GM19463 (cell line): Measurements from ENCODE around the gene USB1.
A peak's percentile ranks its signal among the peaks of the same experiment; 100 is the strongest.

ENCODE experiments used
- ATAC-seq: cut with Tn5 transposase; IDR thresholded peaks from one replicate; pipeline ENCODE4 v1.9.1; 2021; ENCODE audit warnings: mild to moderate bottlenecking, moderate library complexity; ENCODE audit not compliant: unreplicated experiment

USB1 gene

GRCh38 chr16:58000706-58001676 is at the start of gene USB1:
Gene USB1 (plus strand): TSS chr16:58001407. CDS start chr16:58001484, 77 bp downstream.
- ATAC-seq = peak; percentile 77

- ATAC-seq = no peak
Observed at GRCh38 chr16:57952909-57953308, 48.3 kb upstream of the USB1 start.

GRCh38 chr16:57953857-57954256 is 47.4 kb upstream of the USB1 start:
- ATAC-seq = no peak

- ATAC-seq = no peak
Observed at GRCh38 chr16:57955572-57956188, 45.5 kb upstream of the USB1 start.

GRCh38 chr16:57956270-57956808 is 44.9 kb upstream of the USB1 start:
- ATAC-seq = no peak

- ATAC-seq = no peak
Observed at GRCh38 chr16:57956924-57957672, 44.1 kb upstream of the USB1 start.

GRCh38 chr16:57957673-57958392 is 43.4 kb upstream of the USB1 start:
- no peak for ATAC-seq

- ATAC-seq = no peak
Observed at GRCh38 chr16:57958544-57958943, 42.7 kb upstream of the USB1 start.

GRCh38 chr16:57959121-57959520 is 42.1 kb upstream of the USB1 start:
- no peak for ATAC-seq

- ATAC-seq = no peak
Observed at GRCh38 chr16:57959804-57960203, 41.4 kb upstream of the USB1 start.

- ATAC-seq = no peak
Observed at GRCh38 chr16:57960310-57960709, 40.9 kb upstream of the USB1 start.

GRCh38 chr16:57960826-57961472 is 40.3 kb upstream of the USB1 start:
- ATAC-seq = no peak

GRCh38 chr16:57961538-57961937 is 39.7 kb upstream of the USB1 start:
- no peak for ATAC-seq

GRCh38 chr16:57962046-57962445 is 39.2 kb upstream of the USB1 start:
- no peak for ATAC-seq

GRCh38 chr16:57962756-57963155 is 38.5 kb upstream of the USB1 start:
- ATAC-seq = no peak

- no peak for ATAC-seq
Observed at GRCh38 chr16:57964157-57964700, 37.0 kb upstream of the USB1 start.

GRCh38 chr16:57966204-57966771 is 34.9 kb upstream of the USB1 start:
- no peak for ATAC-seq

GRCh38 chr16:57966986-57967385 is 34.2 kb upstream of the USB1 start:
- no peak for ATAC-seq

GRCh38 chr16:57967916-57968315 is 33.3 kb upstream of the USB1 start:
- ATAC-seq = no peak
